GM21526 (cell line): ENCODE results near the gene GNL2.
"Not testable (repeated sequence)": the region's sequence is repeated elsewhere in the genome, so short reads cannot be mapped to it uniquely, and the experiment has no call there.

Experiments used
- ATAC-seq: cut with Tn5 transposase; IDR thresholded peaks from one replicate; pipeline ENCODE4 v1.9.1; 2021; ENCODE audit warnings: moderate library complexity; ENCODE audit not compliant: unreplicated experiment, low FRiP score

The GNL2 gene

GRCh38 chr1:37560401-37561132 is 35.2 kb downstream of the GNL2 start:
- no peak for ATAC-seq

GRCh38 chr1:37559957-37560379 is 35.8 kb downstream of the GNL2 start:
- not testable (repeated sequence) for ATAC-seq

- ATAC-seq = no peak
Measured at GRCh38 chr1:37559080-37559479, 36.7 kb downstream of the GNL2 start.

- no peak for ATAC-seq
Measured at GRCh38 chr1:37558411-37558810, 37.3 kb downstream of the GNL2 start.

GRCh38 chr1:37557402-37557801 is 38.3 kb downstream of the GNL2 start:
- no peak for ATAC-seq

GRCh38 chr1:37556712-37557196 is 39.0 kb downstream of the GNL2 start, which contains the start of gene DNALI1:
Gene DNALI1, plus strand, starts transcription at chr1:37556940. Its CDS starts 55 bp downstream, at chr1:37556995.
- ATAC-seq = no peak

GRCh38 chr1:37553927-37554808 is 41.6 kb downstream of the GNL2 start, which contains the start of gene SNIP1:
Gene SNIP1, minus strand, starts transcription at chr1:37554293. Its CDS starts 64 bp downstream, at chr1:37554229.
- peak; percentile 80 for ATAC-seq

GRCh38 chr1:37553598-37553926 is 42.2 kb downstream of the GNL2 start:
- ATAC-seq = no peak

GRCh38 chr1:37549341-37549740 is 46.4 kb downstream of the GNL2 start:
- ATAC-seq = no peak

- ATAC-seq = no peak
Measured at GRCh38 chr1:37545019-37545418, 50.7 kb downstream of the GNL2 start.

- no peak for ATAC-seq
Measured at GRCh38 chr1:37544530-37544929, 51.2 kb downstream of the GNL2 start.

GRCh38 chr1:37540036-37540785 is 55.5 kb downstream of the GNL2 start:
- ATAC-seq = no peak

- not testable (repeated sequence) for ATAC-seq
Measured at GRCh38 chr1:37539154-37539553, 56.6 kb downstream of the GNL2 start.

GRCh38 chr1:37537378-37537777 is 58.4 kb downstream of the GNL2 start:
- no peak for ATAC-seq

GRCh38 chr1:37533317-37534093 is 62.2 kb downstream of the GNL2 start:
- ATAC-seq = no peak

GRCh38 chr1:37532418-37533156 is 63.1 kb downstream of the GNL2 start:
- ATAC-seq = not testable (repeated sequence)

GRCh38 chr1:37529888-37530287 is 65.8 kb downstream of the GNL2 start:
- not testable (repeated sequence) for ATAC-seq

- ATAC-seq = no peak
Measured at GRCh38 chr1:37519613-37520012, 76.1 kb downstream of the GNL2 start.

- not testable (repeated sequence) for ATAC-seq
Measured at GRCh38 chr1:37518929-37519328, 76.8 kb downstream of the GNL2 start.
